ENCODE data around the gene RARRES2. TPM values are rescaled to one million over a fixed set of nuclear protein-coding genes. Genes with fewer than 3 reads are reported as not detected.

RARRES2 gene
- total RNA-seq, 1 donor from 2014 or later, result not detected

- DNase-seq (ENCODE audit: extremely low read depth, low read depth, low spot score), result no peak
These were observed 35.8 kb upstream of the RARRES2 start for GRCh38 chr7:150377196-150377595.

GRCh38 chr7:150376560-150376959 lies 35.1 kb upstream of the RARRES2 start:
- no peak for DNase-seq (ENCODE audit: extremely low read depth, low read depth, low spot score)

- DNase-seq (ENCODE audit: extremely low read depth, low read depth, low spot score), result no peak
These were observed 34.5 kb upstream of the RARRES2 start for GRCh38 chr7:150375662-150376521.

DNA sequence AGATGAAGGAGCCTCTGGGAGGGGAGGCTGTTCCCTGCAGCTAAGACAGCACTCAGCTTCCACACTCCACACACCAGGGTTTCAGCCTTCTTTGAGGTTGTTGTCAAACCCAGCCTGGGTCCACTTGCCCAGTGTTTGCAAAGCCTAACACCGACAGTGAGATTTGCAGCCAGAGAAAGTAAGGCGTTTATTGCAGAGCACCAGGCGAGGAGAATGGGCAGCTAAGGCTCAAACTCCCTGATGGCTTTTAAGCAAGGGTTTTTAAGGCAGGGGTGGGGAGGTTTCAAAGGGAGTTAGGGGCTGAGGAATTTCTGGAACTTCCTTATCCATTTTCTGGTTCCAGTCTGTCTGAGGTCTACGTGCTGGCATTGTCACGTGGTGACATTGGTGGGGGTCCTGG lies 33.0 kb upstream of the RARRES2 start:
- DNase-seq (ENCODE audit: extremely low read depth, low read depth, low spot score), result no peak

GRCh38 chr7:150374026-150374425 lies 32.6 kb upstream of the RARRES2 start:
- DNase-seq (ENCODE audit: extremely low read depth, low read depth, low spot score), result no peak

DNA sequence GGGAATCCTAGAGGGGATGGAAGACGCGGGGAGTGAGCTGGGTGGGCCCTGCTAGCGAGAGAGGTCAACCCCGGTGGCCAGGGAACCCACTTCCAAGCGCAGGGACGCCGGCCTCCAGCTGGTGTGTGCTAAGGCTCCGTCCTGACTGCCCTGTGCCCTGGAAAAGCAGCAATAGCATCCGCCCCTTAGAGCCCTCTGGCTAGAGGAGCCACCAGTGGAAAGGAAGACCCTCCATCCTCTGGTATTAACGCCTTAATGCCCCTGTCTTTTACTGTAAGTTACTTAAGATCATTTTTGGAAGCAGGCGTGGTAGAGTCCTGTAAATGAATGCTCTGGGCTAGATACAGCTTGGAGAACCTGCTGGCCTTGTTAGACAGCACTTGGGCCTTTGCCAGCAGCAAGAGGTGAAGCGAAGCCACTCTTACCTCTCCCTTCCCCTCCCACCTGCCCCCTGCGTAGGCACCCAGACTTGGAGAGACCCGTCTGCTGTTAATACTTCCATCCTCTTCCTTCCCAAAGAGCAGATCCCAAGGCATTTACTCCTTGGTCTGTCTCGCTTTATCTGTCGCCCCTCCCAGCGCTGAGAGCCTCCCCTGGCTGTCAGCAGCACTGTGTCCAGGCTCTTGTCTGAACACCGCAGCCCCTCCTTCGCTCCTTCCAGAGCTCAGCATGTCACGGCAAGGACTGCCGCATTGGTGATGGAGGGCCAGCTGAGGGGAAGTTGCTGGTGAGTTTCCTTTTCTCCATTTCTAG lies 31.8 kb upstream of the RARRES2 start:
- no peak for DNase-seq (ENCODE audit: extremely low read depth, low read depth, low spot score)

DNA sequence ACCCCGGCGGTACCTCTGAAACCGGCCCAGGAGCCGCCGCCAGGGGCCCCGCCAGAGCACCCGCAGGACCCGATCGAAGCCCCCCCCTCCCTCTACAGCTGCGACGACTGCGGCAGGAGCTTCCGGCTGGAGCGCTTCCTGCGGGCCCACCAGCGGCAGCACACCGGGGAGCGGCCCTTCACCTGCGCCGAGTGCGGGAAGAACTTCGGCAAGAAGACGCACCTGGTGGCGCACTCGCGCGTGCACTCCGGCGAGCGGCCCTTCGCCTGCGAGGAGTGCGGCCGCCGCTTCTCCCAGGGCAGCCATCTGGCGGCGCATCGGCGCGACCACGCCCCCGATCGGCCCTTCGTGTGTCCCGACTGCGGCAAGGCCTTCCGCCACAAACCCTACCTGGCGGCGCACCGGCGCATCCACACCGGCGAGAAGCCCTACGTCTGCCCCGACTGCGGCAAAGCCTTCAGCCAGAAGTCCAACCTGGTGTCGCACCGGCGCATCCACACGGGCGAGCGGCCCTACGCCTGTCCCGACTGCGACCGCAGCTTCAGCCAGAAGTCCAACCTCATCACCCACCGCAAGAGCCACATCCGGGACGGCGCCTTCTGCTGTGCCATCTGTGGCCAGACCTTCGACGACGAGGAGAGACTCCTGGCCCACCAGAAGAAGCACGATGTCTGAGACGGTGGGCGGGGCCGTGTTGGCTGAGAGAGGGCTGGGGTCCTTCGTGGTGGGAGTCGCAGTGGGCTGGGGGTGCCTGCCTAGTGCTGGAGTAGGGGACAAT lies 31.0 kb upstream of the RARRES2 start:
- DNase-seq (ENCODE audit: extremely low read depth, low read depth, low spot score), result no peak

DNA sequence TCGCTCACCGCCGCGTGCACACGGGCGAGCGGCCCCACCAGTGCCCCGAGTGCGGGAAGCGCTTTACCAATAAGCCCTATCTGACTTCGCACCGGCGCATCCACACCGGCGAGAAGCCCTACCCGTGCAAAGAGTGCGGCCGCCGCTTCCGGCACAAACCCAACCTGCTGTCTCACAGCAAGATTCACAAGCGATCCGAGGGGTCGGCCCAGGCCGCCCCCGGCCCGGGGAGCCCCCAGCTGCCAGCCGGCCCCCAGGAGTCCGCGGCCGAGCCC lies 30.5 kb upstream of the RARRES2 start:
- no peak for DNase-seq (ENCODE audit: extremely low read depth, low read depth, low spot score)

GRCh38 chr7:150371131-150371995 lies 29.9 kb upstream of the RARRES2 start:
- no peak for DNase-seq (ENCODE audit: extremely low read depth, low read depth, low spot score)

- DNase-seq (ENCODE audit: extremely low read depth, low read depth, low spot score), result no peak
These were observed 29.2 kb upstream of the RARRES2 start for GRCh38 chr7:150370612-150371071.

DNA sequence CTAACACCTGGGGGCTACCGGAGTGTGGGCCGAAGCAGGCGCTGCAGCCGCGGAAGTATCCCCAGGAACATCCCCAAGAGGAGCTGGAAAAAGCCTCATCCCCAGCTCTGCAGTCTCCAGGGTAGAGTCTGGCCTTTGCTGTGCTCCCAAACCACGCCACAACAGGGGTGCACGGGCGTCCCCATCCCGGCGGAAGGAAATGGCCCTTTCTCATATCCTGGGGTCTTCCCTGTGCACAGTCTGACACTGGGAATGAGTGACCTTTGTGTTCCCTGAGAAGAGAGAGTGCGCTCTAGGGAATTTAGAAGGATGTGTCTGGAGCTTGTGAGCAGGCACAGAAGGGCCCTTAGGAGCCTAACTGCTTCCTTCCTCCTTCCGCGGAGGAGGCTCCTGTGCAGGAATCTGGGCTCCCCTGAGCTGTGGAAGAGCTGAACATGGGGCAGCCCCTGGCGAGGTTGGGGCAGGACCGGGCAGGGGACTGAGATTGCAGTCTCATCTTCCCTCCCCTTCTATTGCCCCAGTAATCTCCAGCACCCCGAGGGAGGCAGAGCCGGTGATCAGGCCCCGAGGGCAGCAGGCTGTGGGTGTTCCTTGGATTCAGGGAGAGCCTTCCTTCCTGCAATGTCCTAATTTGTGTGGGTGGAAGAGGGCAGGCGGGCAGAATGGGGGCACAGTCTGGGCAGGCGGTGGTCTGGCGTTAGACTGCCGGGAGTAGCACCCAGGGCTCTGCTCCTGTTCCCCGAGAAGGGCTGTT lies 28.5 kb upstream of the RARRES2 start:
- DNase-seq (ENCODE audit: extremely low read depth, low read depth, low spot score), result no peak

DNA sequence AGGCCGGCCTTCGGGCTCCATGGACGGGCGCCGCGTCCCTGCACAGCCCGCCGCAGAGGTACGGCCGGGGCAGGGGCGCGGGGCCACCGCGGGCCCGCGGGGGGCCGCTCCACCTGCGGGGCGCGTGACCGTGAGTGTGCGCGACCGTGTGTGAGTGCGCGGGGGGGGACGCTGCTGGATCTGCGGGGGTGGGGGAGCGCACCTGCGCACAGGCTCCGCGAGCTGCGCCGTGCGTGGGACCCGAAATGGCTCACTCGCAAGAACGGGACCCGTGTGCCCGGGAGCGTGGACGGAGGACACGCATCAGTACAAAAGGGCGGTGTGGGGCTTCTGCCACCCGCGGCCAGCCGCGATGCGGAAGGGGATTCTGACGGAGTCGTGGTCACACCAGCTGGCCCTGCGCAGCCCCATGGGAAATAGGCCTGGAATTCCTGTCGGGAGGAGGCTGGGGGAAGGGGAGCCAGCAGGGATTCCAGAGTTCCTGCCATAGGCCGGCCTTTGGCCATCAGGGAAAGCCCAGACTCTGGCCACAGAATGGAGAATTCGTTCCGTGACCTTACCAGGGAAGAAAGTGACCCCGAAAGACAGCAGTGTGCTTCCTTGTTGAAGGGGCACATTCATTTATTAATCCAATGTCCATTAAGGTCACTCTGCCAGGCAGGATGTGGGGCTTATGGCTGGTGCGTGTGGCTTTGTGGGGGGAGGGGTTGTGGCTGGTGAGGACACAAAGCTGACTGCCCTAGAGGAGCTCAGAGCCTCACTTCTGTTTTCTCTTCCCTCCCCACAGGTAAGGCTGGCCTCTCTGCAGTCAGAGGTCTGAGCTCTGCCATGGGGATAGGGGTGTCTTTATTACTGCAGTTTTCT lies 27.7 kb upstream of the RARRES2 start:
- DNase-seq (ENCODE audit: extremely low read depth, low read depth, low spot score), result no peak

- no peak for DNase-seq (ENCODE audit: extremely low read depth, low read depth, low spot score)
These were observed 26.9 kb upstream of the RARRES2 start, which contains the start of gene REPIN1 for GRCh38 chr7:150368096-150368883. Gene REPIN1 (plus strand): TSS chr7:150368822. CDS start chr7:150369712, 890 bp downstream.

DNA sequence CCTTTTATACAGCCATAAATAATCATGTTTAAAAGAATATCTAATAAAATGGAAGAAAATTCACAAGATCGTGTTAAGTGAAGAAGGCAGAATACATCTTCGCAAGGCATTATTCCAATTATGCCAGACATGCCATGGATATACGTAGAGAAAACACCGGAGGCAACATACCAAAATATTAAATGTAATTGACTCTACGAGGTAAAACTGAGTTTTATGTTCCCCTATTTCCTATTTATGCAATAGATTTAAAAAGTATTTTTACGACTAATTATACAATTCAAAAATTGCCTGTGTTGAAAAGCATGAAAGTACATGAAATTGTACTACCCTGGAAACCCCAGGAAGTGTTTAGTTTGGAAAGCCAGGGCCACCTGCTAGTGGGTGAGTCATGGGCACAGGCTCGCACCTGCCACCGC lies 26.3 kb upstream of the RARRES2 start:
- no peak for DNase-seq (ENCODE audit: extremely low read depth, low read depth, low spot score)

DNA sequence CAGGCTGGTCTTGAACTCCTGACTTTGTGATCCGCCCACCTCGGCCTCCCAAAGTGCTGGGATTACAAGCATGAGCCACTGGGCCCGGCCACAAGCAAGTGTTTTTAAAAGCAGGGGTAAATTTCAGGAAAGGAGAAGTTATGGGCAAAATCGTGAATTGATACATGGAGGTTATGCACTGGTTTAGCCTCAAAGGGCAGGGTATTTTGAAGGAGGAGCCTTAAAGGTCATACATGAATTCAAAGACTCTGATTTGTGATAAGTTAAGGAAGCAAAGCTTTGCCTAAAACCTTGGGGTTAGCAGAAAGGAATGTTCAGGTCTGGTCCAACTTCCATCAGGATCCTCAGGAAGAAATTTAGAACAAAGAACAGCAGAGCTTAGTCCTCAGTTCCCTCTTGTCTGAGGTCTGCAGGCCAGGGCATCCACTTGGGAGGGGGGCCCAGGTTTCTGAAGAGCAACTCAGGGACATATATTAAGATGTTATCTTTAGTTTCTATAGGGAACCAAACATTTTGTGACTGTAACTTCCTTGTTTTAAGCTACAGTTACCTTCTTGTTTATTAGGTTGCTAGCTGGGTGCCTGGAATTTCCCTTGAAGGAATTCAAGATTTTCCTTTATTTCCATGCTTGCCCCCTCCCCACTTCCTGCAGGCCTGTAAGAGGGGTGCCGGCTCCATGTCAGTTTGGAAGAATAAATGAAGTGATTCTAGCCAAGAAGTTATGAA lies 24.4 kb upstream of the RARRES2 start:
- no peak for DNase-seq (ENCODE audit: extremely low read depth, low read depth, low spot score)

DNA sequence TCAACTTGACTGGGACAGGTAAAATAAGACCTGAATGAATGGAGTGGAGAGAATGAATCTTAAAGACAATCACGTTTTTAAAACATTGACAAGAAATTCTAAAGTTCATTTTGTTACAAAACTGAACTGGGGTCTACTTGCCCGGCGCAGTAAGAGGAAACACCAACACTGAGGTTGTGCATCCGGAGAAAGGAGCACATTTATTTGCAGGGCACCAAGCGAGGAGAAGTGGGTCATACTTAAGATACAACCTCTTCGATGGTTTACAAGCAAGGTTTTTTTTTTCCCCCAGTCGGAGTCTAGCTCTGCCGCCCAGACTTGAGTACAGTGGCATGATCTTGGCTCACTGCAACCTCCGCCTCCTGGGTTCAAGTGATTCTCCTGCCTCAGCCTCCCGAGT lies 23.8 kb upstream of the RARRES2 start:
- no peak for DNase-seq (ENCODE audit: extremely low read depth, low read depth, low spot score)

DNA sequence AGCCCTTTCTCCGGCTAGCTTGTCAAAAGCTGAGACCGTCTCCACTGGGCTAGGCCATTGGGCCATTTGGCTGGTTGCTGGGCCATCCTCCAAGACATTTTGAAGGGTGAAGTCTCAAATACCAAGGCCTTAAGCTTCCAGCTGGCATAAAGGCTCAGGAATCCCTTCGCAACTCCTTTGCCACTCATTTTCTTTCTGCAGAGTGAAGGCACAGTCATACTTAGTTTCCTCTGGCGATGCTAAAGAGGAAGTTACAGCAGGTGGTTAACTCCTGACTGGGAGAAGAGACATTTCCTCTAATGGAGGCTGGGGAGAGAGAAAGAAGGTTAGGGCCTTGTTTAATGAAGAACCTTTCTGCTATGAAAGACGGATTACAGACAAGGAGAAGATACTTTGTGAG lies 22.4 kb upstream of the RARRES2 start:
- DNase-seq (ENCODE audit: extremely low read depth, low read depth, low spot score), result no peak
